K562 (cell line): ENCODE data around the gene MVD. TPM values are rescaled to one million over a fixed set of nuclear protein-coding genes. Genes with fewer than 3 reads are reported as not detected.

ENCODE experiments used
- ARID4B ChIP-seq: sonication (generic); formaldehyde crosslinking; IDR thresholded peaks from 2 replicates; pipeline ENCODE4 v1.8.0; 2022; ENCODE audit warnings: mild to moderate bottlenecking, missing genetic modification reagents
- FOXA3 ChIP-seq, 2 experiments: fragments of 450-650 bp in 1 of 2; sonication (generic) in 1 of 2; formaldehyde crosslinking; IDR thresholded peaks in 1 of 2; conservative IDR thresholded peaks in 1 of 2; 2 replicates each; pipeline versions ENCODE4 v1.4.0 to v1.8.0; 2020 to 2022; ENCODE audit warnings: mild to moderate bottlenecking in 2 of 2, missing genetic modification reagents in 1 of 2
- polyA plus RNA-seq, 8 experiments: library from polyadenylated mRNA; depleted of rRNA in 4 of 8; stranded (reverse) in 5 of 8; unstranded in 3 of 8; fragments of >200 nt; fragmentation: Nextera tagmentation in 2 of 8; fragmentation: Illumina TruSeq in 1 of 8; extraction: Ambion mirVana in 2 of 8; extraction: Trizol in 1 of 8; gene quantifications; 2 replicates each; pipeline versions ENCODE4 v1.2.1 to v1.2.3, GENCODE V29; 2011 to 2014; ENCODE audit warnings: inconsistent platforms in 1 of 8, missing spikeins in 1 of 8
- total RNA-seq, 7 experiments: library from RNA; depleted of rRNA in 6 of 7; stranded (reverse); fragments of >200 nt in 6 of 7; fragmentation: Illumina TruSeq in 2 of 7; extraction: Trizol in 2 of 7; gene quantifications; 2 replicates each; pipeline versions ENCODE4 v1.2.1 to v1.2.3, GENCODE V29; 2011 to 2021; ENCODE audit warnings: low replicate concordance in 1 of 7
- TF ChIP-seq, protein P1 (sequence below): fragments of 450-650 bp; formaldehyde crosslinking; IDR thresholded peaks from 2 replicates; pipeline ENCODE4 v1.4.0; 2020; ENCODE audit warnings: mild to moderate bottlenecking
- TF ChIP-seq, protein P2 (sequence below): conservative IDR thresholded peaks from 2 replicates; pipeline ENCODE4 v1.6.1; 2011; ENCODE audit warnings: low read depth, mild to moderate bottlenecking, low read length; ENCODE audit not compliant: control insufficient read depth

MVD gene
- total and polyA plus RNA-seq, 9 of the 15 experiments (the other 6 are each of a cell fraction or from before 2014, with no cell fraction given): 12.2 to 141 (median 45.3) TPM

DNA sequence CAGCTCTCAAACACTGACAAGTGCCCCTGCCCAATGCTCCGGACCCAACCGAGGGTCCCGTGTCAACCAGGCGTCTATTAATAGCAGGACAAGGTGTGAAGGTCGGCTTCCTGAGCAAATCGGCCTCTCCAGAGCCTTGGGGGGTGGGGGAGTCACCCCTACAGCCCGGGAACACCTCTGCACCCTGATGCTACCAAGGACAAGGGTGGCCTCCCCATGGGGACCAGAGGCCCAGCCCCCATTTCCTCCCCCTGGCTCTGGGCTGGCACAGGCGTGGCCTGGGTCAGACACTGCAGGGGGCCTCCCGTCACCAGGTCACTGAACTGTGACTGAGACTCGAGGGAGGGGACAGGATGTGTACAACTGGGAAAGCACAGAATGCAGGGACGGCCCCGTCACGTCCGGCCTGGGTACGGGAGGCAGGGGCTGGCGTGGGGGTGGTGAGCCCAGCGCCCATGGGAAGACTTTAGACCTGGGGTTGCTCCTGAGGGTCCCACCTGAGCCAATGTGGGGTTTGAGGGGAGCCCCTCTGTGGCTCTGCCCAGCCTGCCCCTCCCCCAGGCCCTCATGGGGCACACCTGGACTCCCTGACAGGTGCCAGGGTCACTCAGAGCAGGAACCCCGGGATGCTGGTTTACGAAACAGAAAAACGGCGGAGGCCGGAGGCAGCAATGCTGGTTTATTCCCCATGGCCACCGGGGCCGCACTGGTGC, 11.5 kb downstream of the MVD start (continued):
- TF ChIP-seq FOXA3 (CRISPR knock-in tag; conservative IDR thresholded peaks at IDR 0.05 in 1 of 2, IDR thresholded peaks at IDR 0.05 in 1 of 2) (peak in 1 of 2 experiments; percentile 88; a peak in 2 of 4 replicates), ARID4B (CRISPR knock-in tag) (no peak)
- TF ChIP-seq, protein P1, sequence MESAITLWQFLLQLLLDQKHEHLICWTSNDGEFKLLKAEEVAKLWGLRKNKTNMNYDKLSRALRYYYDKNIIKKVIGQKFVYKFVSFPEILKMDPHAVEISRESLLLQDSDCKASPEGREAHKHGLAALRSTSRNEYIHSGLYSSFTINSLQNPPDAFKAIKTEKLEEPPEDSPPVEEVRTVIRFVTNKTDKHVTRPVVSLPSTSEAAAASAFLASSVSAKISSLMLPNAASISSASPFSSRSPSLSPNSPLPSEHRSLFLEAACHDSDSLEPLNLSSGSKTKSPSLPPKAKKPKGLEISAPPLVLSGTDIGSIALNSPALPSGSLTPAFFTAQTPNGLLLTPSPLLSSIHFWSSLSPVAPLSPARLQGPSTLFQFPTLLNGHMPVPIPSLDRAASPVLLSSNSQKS: no peak
- TF ChIP-seq, protein P2, sequence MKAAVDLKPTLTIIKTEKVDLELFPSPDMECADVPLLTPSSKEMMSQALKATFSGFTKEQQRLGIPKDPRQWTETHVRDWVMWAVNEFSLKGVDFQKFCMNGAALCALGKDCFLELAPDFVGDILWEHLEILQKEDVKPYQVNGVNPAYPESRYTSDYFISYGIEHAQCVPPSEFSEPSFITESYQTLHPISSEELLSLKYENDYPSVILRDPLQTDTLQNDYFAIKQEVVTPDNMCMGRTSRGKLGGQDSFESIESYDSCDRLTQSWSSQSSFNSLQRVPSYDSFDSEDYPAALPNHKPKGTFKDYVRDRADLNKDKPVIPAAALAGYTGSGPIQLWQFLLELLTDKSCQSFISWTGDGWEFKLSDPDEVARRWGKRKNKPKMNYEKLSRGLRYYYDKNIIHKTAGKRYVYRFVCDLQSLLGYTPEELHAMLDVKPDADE: peak; percentile 80
